Measurements from ENCODE around the gene GAS6. TPM values are rescaled to one million over a fixed set of nuclear protein-coding genes. Genes with fewer than 3 reads are reported as not detected.

Gene GAS6
- total and polyA plus RNA-seq, 2 donors (not counting 3 experiments of a cell fraction or from before 2014, with no cell fraction given): 69.2 to 109 TPM

DNA sequence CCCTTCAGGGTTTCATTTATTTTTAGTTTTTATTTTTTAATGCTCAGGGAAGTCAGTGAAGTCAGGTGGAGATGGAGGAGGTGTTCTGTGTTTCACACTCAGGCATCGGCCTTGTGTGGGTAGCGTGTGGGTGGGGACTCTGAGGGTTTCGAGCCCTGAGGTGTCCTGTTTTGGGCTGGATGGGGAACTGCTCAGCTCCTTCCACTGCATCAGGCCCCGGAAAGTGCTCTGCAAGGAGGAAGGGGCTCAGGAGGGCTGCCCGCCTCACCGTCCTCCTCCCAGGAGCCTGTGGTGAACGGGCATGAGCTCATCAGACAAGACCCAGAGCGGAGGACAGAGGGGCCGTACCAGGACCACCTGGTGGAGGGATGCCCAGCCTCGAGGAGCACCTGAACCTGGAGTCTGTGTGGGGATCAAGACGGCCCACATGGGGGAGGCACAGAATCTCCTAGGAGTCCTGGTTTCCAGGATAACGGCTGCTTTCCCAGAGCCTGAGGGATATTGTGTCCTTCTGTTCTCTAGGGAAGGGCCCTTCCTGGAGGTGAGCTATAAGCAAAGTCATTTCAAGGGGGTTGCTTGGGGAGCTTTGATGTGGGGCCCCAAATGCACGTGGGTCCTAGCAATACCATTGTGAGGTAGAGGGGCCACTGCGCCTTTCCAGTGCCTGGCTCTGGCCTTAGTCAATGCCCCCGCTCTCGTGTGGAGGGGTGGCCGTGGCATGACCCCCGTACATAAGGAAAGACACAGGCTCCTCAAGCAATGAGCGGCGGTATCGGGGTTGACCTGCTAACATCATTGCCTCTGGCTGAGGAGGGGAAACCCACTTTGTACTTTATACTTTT is 13.5 kb upstream of the GAS6 start:
- BruUV-seq (replicated peaks): no TSS peak
- no peaks in the 10 kb centered on the region for H4K20me1 ChIP-seq (replicated peaks; ENCODE audit: control insufficient read depth, extremely low read depth, insufficient read depth, low read length)
- H3K4me1 ChIP-seq (ENCODE audit: control insufficient read depth, extremely low read depth, insufficient read depth, low read length): peaks cover 14% of the 10 kb centered on the region
- no peak overlapping the region for H3K4me3 ChIP-seq (replicated peaks in 1 of 3; ENCODE audit: insufficient read depth in 1 of 3, low read depth in 1 of 3, low read length in 3 of 3)
- H3K9me3 ChIP-seq (replicated peaks; ENCODE audit: control insufficient read depth, insufficient read depth, low read length): no peaks in the 10 kb centered on the region
- H3K4me2 ChIP-seq (ENCODE audit: insufficient read depth, low read length): no peak overlapping the region
- TF ChIP-seq, protein P1, sequence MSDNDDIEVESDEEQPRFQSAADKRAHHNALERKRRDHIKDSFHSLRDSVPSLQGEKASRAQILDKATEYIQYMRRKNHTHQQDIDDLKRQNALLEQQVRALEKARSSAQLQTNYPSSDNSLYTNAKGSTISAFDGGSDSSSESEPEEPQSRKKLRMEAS (IDR thresholded peaks at IDR 0.05; ENCODE audit: insufficient read depth, insufficient read length): no peak
- no peak for TF ChIP-seq FOS (IDR thresholded peaks at IDR 0.05; ENCODE audit: borderline replicate concordance, insufficient read depth, low read length)
- TF ChIP-seq POLR2A (IDR thresholded peaks at IDR 0.05; ENCODE audit: low read depth, low read length): no peak
- no peak for TF ChIP-seq POLR2AphosphoS5 (IDR thresholded peaks at IDR 0.05; ENCODE audit: insufficient read depth, low read depth, low read length)
- no peak for TF ChIP-seq MYC (IDR thresholded peaks at IDR 0.05; ENCODE audit: low read depth, low read length)
- no peak for TF ChIP-seq EZH2 (IDR thresholded peaks at IDR 0.05; ENCODE audit: borderline replicate concordance, low read depth, low read length, severe bottlenecking)
- peaks cover 0 to 10% of the 10 kb centered on the region in 2 experiments for H3K27me3 ChIP-seq (ENCODE audit: control insufficient read depth in 2 of 2, insufficient read depth in 2 of 2, low read length in 2 of 2)
- H3K79me2 ChIP-seq (ENCODE audit: control insufficient read depth, insufficient read depth, low read length): no peaks in the 10 kb centered on the region
- no peak overlapping the region for H2AFZ ChIP-seq (ENCODE audit: low read depth, low read length)
- intact Hi-C loops (cut with micrococcal nuclease) (no loop called here), dilution Hi-C loops (cut with MboI; ENCODE audit: extremely low pct_ligation_motif_present, low sequenced_read_pairs) (no loop called here)
- DNase-seq (ENCODE audit: low read depth, low spot score) (no peak), FAIRE-seq (no peak)
- H3K27ac ChIP-seq (ENCODE audit: insufficient read depth, low read depth, low read length): no peak overlapping the region
- POLR2A ChIA-PET: no interaction called here
- H3K36me3 ChIP-seq (ENCODE audit: control insufficient read depth in 2 of 2, extremely low read depth in 1 of 2, insufficient read depth in 2 of 2, low read length in 2 of 2): no peaks in the 10 kb centered on the region
- CTCF ChIA-PET: no interaction called here
- H3K9ac ChIP-seq (replicated peaks; ENCODE audit: extremely low read depth, insufficient read depth, low read length): no peak overlapping the region
- H3K9me1 ChIP-seq (replicated peaks; ENCODE audit: control insufficient read depth, extremely low read depth, insufficient read depth, low read length): no peaks in the 10 kb centered on the region

Measured in endothelial cell of umbilical vein (primary cell).